ENCODE measurements around the gene HOXA5. TPM values are rescaled to one million over a fixed set of nuclear protein-coding genes. Genes with fewer than 3 reads are reported as not detected.

Gene HOXA5
- total RNA-seq, 1 donor from 2014 or later: 16.0 TPM

DNA sequence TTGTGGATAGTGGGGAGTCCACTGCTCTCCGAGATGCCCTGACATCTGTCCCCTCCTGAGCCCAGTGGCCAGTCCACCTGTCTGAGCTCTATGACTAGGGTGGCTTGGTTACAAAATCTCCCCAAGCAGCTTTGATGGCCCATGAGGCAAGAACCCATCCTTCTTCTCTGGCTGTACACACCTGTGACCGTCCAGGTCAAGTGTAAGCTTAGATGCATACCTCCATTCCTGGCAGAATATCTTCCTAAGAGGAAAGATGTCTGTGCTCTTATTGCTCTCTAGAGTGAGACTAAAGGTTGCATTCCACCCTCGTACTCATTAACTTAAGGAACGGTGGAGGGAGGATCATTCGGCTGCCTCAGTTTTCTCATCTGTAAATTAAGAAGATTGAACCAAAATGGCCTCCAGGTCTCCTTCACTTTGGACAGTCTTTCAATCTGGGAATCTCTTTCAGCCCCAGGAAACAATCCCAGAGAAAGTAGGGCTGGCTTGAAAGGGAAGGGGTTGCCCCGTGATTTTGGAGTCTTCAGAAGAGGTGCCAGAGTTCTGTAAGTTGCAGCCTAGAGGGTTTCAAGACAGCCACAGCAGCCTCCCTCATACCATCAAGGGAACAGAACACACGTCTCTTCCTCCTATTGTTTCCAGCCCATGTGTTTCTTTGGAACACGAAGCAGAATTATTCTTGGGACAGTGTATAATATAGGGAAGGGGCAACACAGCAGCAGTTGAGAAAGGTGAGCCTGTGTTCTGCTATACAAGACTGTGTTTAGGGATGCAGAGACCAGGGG, 18.4 kb downstream of the HOXA5 start:
- intact Hi-C loops (cut with DNase I): loop anchor here (5.0 kb wide), 1 partner anchor 268 kb away; no protein-coding TSS in a partner anchor
- Histone ChIP-seq H3K9me3 (no peaks in the 10 kb centered on the region), H3K4me3 (peak overlapping the region; percentile 45), H3K27me3 (peaks cover 5% of the 10 kb centered on the region), H3K36me3 (no peaks in the 10 kb centered on the region), H3K27ac (peak overlapping the region; percentile 89), H3K4me1 (peaks cover 23% of the 10 kb centered on the region)
- ATAC-seq: no peak
- TF ChIP-seq CTCF (IDR thresholded peaks at IDR 0.05): no peak
- no peak for DNase-seq

- peaks cover 28% of the 10 kb centered on the region for H3K4me1 ChIP-seq
- no peak for DNase-seq
- peak overlapping the region; percentile 89 for H3K27ac ChIP-seq
- peaks cover 5% of the 10 kb centered on the region for H3K27me3 ChIP-seq
- peak; percentile 6 for ATAC-seq
- H3K36me3 ChIP-seq: no peaks in the 10 kb centered on the region
- intact Hi-C loops (cut with DNase I): loop anchor here (5.0 kb wide), 1 partner anchor 267 kb away; no protein-coding TSS in a partner anchor
- no peaks in the 10 kb centered on the region for H3K9me3 ChIP-seq
- no peak for TF ChIP-seq CTCF (IDR thresholded peaks at IDR 0.05)
- peak overlapping the region; percentile 45 for H3K4me3 ChIP-seq
These were observed 19.2 kb downstream of the HOXA5 start for GRCh38 chr7:27124096-27124901.

DNA sequence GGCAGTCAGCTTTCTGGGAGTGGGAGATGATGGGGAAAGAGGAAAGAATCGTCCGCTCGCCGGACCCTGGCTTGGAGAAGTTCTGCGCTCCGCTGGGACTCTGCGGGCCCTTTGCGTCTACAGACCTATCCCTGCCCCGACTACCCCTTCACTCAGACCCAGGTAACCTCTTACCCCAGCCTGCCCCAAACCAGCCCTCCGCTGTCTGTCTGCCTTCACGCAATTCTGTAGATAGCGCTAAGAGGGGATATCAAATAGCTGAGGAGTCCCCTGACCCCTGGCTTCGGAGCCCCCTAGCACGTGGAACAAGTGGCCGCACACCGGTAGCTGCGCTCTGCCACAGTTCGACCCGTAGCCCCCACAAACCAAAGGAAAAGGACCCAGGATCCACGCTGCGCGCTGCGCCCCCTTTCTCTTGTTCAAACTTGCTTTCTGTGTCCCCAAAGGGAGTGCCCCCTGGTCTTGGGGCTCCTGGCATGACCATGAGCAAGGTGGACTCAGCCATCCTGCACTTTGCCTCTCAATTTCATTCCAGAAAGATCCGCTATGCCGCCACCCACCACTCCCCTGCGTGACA, 19.9 kb downstream of the HOXA5 start:
- H3K4me1 ChIP-seq: peaks cover 29% of the 10 kb centered on the region
- DNase-seq (no peak), ATAC-seq (no peak)
- peaks cover 5% of the 10 kb centered on the region for H3K27me3 ChIP-seq
- no peaks in the 10 kb centered on the region for H3K36me3 ChIP-seq
- peak overlapping the region; percentile 89 for H3K27ac ChIP-seq
- no peaks in the 10 kb centered on the region for H3K9me3 ChIP-seq
- no peak for TF ChIP-seq CTCF (IDR thresholded peaks at IDR 0.05)
- intact Hi-C loops (cut with DNase I): loop anchor here (5.0 kb wide), 1 partner anchor 266 kb away; no protein-coding TSS in a partner anchor
- H3K4me3 ChIP-seq: peak overlapping the region; percentile 45

GRCh38 chr7:27123007-27123476, 20.4 kb downstream of the HOXA5 start:
- no peak for ATAC-seq
- intact Hi-C loops (cut with DNase I): loop anchor here (5.0 kb wide), 1 partner anchor 266 kb away; no protein-coding TSS in a partner anchor
- Histone ChIP-seq H3K4me1 (peaks cover 31% of the 10 kb centered on the region), H3K9me3 (no peaks in the 10 kb centered on the region), H3K27me3 (peaks cover 5% of the 10 kb centered on the region), H3K36me3 (no peaks in the 10 kb centered on the region), H3K4me3 (peak overlapping the region; percentile 45), H3K27ac (peak overlapping the region; percentile 89)
- no peak for DNase-seq
- no peak for TF ChIP-seq CTCF (IDR thresholded peaks at IDR 0.05)

DNA sequence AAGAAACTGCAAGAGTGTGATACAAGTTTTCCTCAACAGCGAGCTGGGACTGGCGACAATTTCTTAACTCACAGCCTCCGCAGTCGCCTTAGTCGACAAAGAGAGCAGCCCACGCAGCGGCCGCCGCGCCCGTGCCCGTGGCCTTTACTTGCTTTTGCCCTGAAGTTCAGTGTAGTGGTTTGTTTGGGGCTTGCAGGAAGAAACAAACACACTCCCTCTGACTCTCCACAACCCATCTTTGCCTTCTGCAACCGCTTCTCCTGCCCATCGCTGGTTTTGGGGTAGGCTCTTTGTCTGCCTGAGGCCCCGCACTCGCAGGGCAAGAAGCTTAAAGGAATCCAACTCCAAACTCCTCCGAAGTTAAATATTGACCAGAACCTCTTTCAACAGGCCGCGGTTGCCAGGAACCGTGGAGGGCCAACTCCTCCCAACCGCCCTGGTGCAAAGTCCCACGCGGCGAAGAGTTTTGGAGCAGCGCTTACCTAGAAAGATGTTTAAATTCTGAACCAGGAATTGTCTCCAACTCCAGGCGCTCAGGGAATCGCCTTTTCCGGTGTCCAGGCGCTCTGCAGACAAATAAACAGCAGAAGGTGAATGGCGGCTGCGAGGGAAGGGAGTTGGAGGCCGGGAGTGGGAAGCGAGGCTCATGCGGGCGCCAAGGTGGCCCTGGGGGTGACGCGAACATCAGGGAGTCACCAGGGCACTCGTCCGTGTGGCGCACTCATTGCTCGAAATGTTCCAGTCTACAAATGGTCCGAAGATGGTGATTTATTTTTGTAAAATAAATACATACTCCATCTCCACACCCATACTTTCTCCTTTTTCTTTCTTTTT, 21.2 kb downstream of the HOXA5 start:
- Histone ChIP-seq H3K4me1 (peaks cover 26% of the 10 kb centered on the region), H3K4me3 (peak overlapping the region; percentile 45), H3K36me3 (no peaks in the 10 kb centered on the region), H3K27me3 (peaks cover 5% of the 10 kb centered on the region), H3K9me3 (no peaks in the 10 kb centered on the region), H3K27ac (peak overlapping the region; percentile 89)
- no peak for TF ChIP-seq CTCF (IDR thresholded peaks at IDR 0.05)
- intact Hi-C loops (cut with DNase I): loop anchor here (5.0 kb wide), 1 partner anchor 265 kb away; no protein-coding TSS in a partner anchor
- ATAC-seq: no peak
- DNase-seq: no peak
